Measurements from ENCODE around the gene PRKACA.

Gene PRKACA

DNA sequence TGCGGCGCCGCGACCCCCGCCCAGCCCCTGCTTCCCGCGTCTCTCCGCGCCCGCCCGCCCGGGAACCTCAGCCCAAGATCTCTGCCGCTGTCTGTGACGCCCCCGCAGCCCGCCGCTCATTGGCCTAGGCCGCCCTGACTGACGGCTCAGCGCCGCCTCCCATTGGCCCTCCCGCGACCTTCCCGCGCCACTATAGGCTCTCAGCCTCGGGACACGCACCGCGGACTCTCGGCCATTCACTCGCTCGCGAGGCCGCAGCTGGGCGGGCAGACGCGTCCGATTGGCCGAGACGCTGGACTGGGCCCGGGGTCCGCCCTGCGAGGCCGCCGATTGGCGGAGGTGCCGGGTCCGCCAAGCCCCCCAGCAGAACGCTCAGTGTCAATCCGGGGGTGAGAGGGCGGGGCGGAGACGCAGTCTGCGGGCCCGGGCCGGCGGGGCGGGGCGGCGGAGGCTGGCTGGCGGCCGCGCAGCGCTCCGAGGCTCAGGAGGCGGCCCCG, at the start of gene PRKACA:
Gene PRKACA, minus strand, starts transcription at position 95 of the 497 bp plus-strand sequence. CDS start 215 bp downstream, outside the sequence.
- DNase-seq = peak; percentile 99

GRCh38 chr19:14166999-14167575, 49.5 kb upstream of the PRKACA start:
- no peak for DNase-seq

DNA sequence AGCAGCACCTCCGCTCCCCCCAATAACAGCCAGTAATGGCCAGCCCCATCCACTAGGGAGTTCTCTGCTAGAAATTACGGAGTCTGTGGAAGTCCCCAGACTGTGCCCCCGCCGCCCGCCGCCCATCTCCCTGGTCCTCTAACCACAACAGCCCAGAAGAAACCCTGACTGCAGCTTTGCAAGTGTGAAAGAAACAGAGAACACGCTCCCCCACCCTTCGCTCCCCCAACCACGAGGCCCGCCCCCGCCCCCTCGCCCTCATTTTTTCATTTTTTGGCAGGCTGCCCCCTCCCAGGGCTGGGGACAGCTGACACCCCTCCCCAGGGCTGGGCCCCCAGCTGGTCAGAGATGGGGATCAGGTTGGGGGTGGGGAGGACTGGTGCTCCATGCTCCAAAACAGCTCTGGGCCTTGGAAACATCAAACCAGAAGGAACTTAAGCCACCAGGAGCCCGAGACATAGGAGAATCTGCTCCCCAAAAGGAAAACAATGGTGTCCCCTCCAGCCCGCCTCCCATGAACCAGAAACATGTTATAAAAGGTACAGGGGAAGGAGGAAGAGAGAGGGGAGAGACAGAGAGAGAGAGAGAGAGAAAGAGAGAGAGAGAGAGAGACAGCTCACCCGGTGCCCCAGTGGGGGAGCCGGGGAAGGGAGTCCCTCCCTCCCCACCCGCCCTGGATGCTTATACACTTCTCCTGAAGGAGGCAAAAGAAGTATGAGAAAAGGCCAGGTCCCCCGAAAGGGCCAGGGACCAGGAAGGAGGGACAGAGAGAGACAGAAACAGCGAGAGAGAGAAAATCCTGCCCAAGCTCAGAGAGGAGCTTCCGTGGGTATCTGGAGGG, 48.6 kb upstream of the PRKACA start:
- no peak for DNase-seq

- DNase-seq = no peak
Observed at GRCh38 chr19:14164724-14165493, 47.3 kb upstream of the PRKACA start.

GRCh38 chr19:14164082-14164481, 46.5 kb upstream of the PRKACA start:
- no peak for DNase-seq

GRCh38 chr19:14162871-14163297, 45.3 kb upstream of the PRKACA start:
- no peak for DNase-seq

- DNase-seq = no peak
Observed at GRCh38 chr19:14161305-14161704, 43.7 kb upstream of the PRKACA start.

GRCh38 chr19:14160017-14160703, 42.6 kb upstream of the PRKACA start:
- no peak for DNase-seq

DNA sequence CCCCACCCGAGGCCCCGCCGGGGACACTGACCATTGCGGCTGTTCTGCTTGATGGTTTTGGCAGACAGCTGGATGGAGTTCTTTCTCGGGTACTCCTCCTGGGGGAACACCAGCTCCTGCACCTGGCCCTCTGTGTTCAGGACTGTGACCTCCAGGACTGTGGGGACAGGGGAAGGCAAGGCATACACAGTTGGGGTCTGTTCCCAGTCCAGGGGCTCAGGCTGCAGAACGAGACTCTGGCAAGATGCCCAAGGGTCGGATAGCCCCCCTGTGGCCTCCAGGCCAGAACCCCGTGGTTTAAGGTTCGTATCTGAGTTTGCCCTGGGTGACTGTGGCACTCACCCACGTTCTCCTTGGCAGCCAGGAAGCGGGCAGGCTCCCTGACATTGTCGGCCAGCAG, 41.5 kb upstream of the PRKACA start:
- no peak for DNase-seq

DNA sequence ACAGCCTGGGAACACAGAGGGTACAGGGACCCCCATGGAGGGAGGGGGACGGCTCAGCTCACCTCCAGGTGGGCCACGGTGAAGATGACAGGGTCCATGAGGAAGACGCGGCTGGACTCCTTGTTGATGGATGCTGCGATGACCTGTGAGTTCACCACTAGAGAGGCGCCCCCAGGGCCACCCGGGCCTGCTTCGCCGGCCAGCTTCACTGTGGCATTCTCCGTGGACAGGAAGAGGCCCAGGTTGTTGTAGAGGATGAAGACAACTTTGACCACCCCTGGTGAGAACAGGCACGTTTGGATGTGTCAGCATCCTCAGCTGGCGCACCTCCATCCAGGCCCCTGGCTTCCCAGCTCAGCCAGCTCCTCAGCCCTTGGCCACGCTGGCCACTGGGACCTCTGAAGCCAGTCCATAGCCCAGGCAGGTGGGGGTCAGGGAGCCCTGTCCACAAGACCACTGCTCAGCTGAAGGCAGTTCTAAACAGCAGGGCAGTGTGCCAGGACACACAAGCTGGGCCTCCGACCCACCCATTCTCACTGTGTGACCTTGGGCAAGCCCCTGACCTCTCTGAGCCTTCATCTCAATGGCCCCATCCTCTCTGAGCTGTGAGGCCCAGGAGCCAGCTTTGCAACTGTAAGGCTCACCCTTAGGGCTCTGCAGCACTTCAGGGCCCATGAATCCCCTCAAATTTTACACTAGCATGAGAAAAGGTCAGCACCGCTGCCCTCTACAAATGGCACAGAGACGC, 40.9 kb upstream of the PRKACA start:
- DNase-seq = no peak

DNA sequence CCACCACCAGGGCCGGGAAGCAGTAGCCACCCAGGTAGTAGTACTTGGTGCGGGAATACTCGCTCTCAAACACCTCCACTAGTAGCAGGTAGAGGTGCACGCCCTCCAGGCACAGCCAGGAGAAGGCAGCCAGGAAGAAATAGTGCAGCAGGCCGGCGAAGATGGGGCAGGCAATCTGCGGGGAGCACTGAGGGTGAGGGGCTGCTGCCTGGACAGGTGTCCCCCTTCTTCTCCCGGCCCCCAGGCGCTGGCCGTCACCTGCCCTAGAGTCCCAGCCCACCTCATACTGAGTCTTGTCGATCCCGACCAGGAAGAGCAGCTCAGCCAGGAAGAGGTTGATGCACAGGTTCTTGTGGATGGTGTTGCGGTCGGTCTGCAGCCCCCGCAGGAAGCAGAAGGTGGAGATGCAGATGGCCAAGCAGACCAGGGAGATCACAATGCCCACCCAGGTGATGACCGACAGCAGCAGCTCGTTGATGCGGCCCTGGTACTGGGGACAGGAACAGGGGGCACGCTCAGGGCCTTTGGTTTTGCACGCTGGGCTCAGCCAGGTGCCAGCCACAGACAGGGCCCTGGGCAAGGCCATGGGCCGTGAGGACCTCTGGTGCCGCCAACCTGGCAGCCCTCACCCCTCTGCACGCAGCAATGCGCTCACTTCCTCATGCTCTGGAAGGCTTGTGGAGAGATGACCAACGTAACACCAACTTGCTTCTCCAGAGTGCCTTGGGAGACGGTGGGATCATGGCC, 39.6 kb upstream of the PRKACA start:
- no peak for DNase-seq

GRCh38 chr19:14156122-14156521, 38.6 kb upstream of the PRKACA start:
- DNase-seq = no peak

DNA sequence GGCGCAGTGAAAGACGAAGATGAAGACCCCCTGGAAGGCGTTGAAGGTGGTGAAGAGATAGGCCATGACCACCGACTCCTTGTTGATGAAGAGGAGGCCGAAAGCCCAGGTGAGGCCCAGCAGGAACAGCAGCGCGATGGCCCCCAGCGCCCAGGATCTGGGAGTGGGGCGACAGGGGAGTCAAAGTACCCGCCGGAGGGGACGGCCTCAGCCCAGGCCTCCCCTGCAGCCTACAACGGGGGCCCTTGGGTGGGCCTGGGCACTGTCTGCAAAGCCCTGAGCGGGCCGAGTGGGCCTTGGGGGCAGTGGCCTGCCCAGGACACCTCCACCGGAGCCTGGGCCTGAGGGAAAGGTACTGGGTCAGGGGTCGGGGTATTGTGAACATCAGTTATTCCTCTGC, 37.8 kb upstream of the PRKACA start:
- DNase-seq = no peak

GRCh38 chr19:14152713-14153112, 35.2 kb upstream of the PRKACA start:
- no peak for DNase-seq

GRCh38 chr19:14150770-14151661, 33.5 kb upstream of the PRKACA start:
- DNase-seq = no peak

DNA sequence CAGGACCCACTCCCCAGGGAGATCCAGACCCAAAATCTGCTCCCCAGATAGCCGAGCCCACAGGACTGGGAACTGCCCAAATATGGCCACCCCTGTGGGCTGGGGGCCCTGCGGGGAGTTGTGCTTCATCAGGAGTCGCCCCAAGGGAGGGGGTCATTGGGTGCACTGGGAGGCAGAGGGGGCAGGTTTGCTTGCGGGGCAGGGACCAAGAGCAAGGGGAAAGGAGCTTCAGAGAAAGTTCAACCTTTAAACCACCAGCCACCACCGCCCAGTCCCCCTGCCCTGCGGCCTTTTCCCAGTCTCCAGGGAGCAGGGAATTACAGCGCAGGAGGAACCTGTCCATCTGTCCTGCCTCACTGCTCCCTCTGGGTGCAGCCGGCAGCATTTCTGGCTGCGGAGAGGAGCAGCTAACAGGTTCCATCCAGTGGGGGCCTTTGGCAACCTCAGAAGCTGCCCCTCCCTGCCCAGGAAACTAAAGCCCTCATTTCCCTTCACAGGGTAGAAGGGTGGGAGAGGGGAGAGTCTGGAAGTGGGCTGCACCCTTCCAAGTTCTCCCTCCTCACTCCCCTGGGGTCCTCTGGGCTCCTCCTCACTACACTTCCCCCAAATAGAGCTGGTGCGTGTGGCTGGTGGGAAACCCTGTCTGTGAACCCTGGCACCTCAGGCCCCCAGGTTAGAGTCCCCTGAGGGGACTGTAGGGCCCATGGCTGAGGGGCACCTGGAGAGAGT, 32.6 kb upstream of the PRKACA start:
- no peak for DNase-seq

GRCh38 chr19:14149509-14149994, 32.0 kb upstream of the PRKACA start:
- DNase-seq = no peak

- DNase-seq = no peak
Observed at GRCh38 chr19:14148751-14149410, 31.3 kb upstream of the PRKACA start.
